Chondrocyte (in vitro differentiated cells): ENCODE results near the gene THSD7B. TPM values are rescaled to one million over a fixed set of nuclear protein-coding genes. Genes with fewer than 3 reads are reported as not detected.

Source experiments
- DNase-seq: peaks from one replicate; pipeline ENCODE4 v3.0.0; 2021; ENCODE audit warnings: mixed read lengths, low spot score
- H3K27ac Mint-ChIP-seq: one replicate; pipeline ENCODE4 v1.8.0; 2021; ENCODE audit warnings: mild to moderate bottlenecking, moderate library complexity, mixed read lengths; ENCODE audit not compliant: unreplicated experiment
- H3K27me3 Mint-ChIP-seq: 2 replicates; pipeline ENCODE4 v1.8.0; 2021; ENCODE audit warnings: low read depth, mixed read lengths
- H3K36me3 Mint-ChIP-seq: 2 replicates; pipeline ENCODE4 v1.8.0; 2021; ENCODE audit warnings: low read depth, mixed read lengths
- H3K4me1 Mint-ChIP-seq: 2 replicates; pipeline ENCODE4 v1.8.0; 2021; ENCODE audit warnings: low read depth, mild to moderate bottlenecking, mixed read lengths
- H3K4me3 Mint-ChIP-seq: one replicate; pipeline ENCODE4 v1.8.0; 2021; ENCODE audit warnings: mild to moderate bottlenecking, moderate library complexity, mixed read lengths; ENCODE audit not compliant: unreplicated experiment
- H3K9me3 Mint-ChIP-seq: 2 replicates; pipeline ENCODE4 v1.8.0; 2021; ENCODE audit warnings: low read depth, mixed read lengths
- CTCF ChIP-seq: fragments of 200-600 bp; sonication (generic); IDR thresholded peaks from 2 replicates; pipeline ENCODE4 v1.5.0; 2021; ENCODE audit warnings: antibody characterized with exemption, mild to moderate bottlenecking, moderate library complexity
- total RNA-seq: library from RNA; stranded (reverse); gene quantifications from 3 replicates; pipeline ENCODE4 v1.2.1, GENCODE V29; 2021

The THSD7B gene
- total RNA-seq, 1 donor from 2014 or later, result not detected

GRCh38 chr2:137190411-137191195, 425.3 kb downstream of the THSD7B start:
- Mint-ChIP-seq H3K27ac (no peak overlapping the region), H3K27me3 (peaks cover 5% of the 10 kb centered on the region), H3K9me3 (peaks cover 5% of the 10 kb centered on the region), H3K4me3 (no peak overlapping the region), H3K4me1 (no peaks in the 10 kb centered on the region), H3K36me3 (no peaks in the 10 kb centered on the region)
- no peak for TF ChIP-seq CTCF
- no peak for DNase-seq

- Mint-ChIP-seq H3K4me3 (no peak overlapping the region), H3K4me1 (no peaks in the 10 kb centered on the region), H3K36me3 (no peaks in the 10 kb centered on the region), H3K27ac (no peak overlapping the region), H3K27me3 (peaks cover 9% of the 10 kb centered on the region), H3K9me3 (no peaks in the 10 kb centered on the region)
- no peak for DNase-seq
- TF ChIP-seq CTCF, result no peak
Observed at GRCh38 chr2:137192366-137193310, 427.3 kb downstream of the THSD7B start.

GRCh38 chr2:137193401-137193800, 428.1 kb downstream of the THSD7B start:
- Mint-ChIP-seq H3K27me3 (peaks cover 9% of the 10 kb centered on the region), H3K9me3 (no peaks in the 10 kb centered on the region), H3K4me3 (no peak overlapping the region), H3K27ac (no peak overlapping the region), H3K4me1 (no peaks in the 10 kb centered on the region), H3K36me3 (no peaks in the 10 kb centered on the region)
- TF ChIP-seq CTCF, result no peak
- no peak for DNase-seq

- no peak overlapping the region for H3K4me3 Mint-ChIP-seq
- no peak overlapping the region for H3K27ac Mint-ChIP-seq
- no peak for TF ChIP-seq CTCF
- peaks cover 9% of the 10 kb centered on the region for H3K27me3 Mint-ChIP-seq
- no peak for DNase-seq
- no peaks in the 10 kb centered on the region for H3K36me3 Mint-ChIP-seq
- no peaks in the 10 kb centered on the region for H3K9me3 Mint-ChIP-seq
- no peaks in the 10 kb centered on the region for H3K4me1 Mint-ChIP-seq
Observed at GRCh38 chr2:137194111-137194510, 428.8 kb downstream of the THSD7B start.

DNA sequence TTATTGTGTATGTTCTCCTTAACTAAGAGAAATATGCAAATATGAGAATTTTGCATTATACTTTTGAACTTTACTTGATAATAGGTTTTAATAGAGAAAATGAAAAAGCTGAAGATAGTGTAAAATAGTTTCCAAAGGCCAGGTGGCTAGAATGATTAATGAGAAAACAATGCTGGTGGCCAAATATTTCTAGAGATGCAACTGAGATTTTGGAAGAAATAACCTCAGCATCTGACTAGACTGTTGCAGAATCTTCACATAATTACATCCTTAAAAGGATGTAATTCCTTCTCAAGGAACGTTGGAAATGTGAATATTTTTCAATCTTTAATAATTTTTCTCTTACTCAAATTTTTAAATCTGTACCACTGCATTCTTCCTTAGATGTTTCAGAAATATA, 434.4 kb downstream of the THSD7B start:
- Mint-ChIP-seq H3K4me3 (no peak overlapping the region), H3K27me3 (peaks cover 16% of the 10 kb centered on the region), H3K4me1 (no peaks in the 10 kb centered on the region), H3K36me3 (peaks cover 2% of the 10 kb centered on the region), H3K9me3 (no peaks in the 10 kb centered on the region), H3K27ac (no peak overlapping the region)
- TF ChIP-seq CTCF, result no peak
- DNase-seq, result no peak
